Amygdala (tissue), 56 donors: Measurements from ENCODE around the gene RAPSN.

Experiments used
- DNase-seq, 56 donors: peaks; one replicate each; lab custom pipeline; 2025; lab: John Stamatoyannopoulos, UW

Gene RAPSN

GRCh38 chr11:47466701-47467250 is 17.8 kb upstream of the RAPSN start:
- DNase-seq: peak in 54 of 56 donors; percentile 20 to 88 (median 62)

GRCh38 chr11:47466201-47466600 is 17.3 kb upstream of the RAPSN start:
- DNase-seq: no peak

- no peak for DNase-seq
Observed at GRCh38 chr11:47464483-47464882, 15.5 kb upstream of the RAPSN start.

- no peak for DNase-seq
Observed at GRCh38 chr11:47461876-47462275, 12.9 kb upstream of the RAPSN start.

DNA sequence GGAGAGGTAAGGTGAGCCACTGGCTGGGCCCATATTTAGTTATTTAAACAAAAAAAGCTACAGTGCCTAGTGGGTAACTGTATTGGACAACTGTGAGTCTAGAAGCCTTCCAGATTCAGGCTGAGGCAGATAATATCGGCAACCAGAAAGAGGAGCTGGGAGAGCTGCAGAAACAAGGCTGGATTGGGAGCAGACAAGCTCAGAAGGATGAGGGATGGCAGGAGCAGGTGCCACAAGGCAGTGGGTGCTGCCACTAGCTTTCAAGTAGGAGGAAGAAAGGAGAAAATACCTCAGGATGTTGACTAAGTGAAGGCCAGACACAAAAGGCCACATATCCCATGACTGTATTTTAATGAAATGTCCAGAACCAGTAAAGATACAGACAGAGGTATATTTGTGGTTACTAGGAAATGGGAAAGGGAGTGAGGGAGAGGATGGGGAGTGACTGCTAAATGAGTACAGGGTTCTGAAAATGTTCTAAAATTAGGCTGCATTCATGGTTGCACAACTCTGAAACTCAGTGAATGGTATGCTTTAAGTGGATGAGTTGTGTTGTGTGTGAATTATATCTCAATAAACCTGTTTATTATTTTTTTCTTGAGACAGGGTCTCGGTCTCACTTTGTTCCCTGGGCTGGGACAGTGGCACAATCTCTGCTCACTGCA is 11.8 kb upstream of the RAPSN start:
- DNase-seq: peak in 1 of 56 donors; percentile 12

- DNase-seq: peak in 39 of 56 donors; percentile 7 to 78 (median 40)
Observed at GRCh38 chr11:47454258-47454671, 5.3 kb upstream of the RAPSN start.

GRCh38 chr11:47453365-47453764 is 4.4 kb upstream of the RAPSN start:
- no peak for DNase-seq

DNA sequence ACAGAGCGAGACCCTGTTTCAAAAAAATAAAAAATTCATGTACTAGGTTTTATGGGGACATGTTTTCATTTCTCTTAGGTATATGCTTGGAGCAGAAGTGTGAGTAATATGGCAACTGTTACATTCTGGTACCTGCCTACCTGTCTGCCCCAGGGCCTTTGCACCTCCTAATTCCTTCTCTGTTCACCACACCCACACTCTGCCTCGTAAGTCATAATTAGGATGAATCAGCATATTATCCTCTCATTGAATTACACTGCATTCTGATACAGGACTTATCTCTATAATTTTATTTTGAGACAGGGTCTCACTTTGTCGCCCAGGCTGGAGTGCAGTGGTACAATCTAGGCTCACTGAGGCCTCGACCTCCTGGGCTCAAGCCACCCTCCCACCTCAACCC is 3.1 kb upstream of the RAPSN start:
- DNase-seq: no peak

GRCh38 chr11:47451436-47451835 is 2.5 kb upstream of the RAPSN start:
- DNase-seq: no peak

DNA sequence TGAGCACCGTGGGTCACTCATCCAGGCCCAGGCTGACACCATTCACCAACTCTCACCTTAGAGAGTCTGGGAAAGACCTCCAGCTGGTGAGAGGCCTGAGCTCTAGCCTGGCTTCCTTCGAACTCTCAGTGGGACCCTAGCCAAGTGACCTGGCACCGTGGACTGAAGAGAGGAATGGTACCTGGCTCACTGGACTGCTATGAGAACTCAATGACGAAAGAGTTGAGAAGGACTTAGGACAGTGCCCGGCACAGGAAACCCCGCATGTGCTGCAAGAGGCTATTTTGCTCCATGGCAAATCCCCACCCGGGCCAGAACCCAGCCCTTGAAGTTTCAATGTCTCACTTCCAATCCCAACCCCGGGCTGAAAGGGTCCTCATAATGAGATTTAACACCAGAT is 605 bp upstream of the RAPSN start:
- DNase-seq: no peak

- DNase-seq: no peak
Observed at GRCh38 chr11:47447906-47448305, 1.0 kb downstream of the RAPSN start.

- no peak for DNase-seq
Observed at GRCh38 chr11:47446833-47447232, 2.1 kb downstream of the RAPSN start.

- DNase-seq: no peak
Observed at GRCh38 chr11:47445840-47446239, 3.1 kb downstream of the RAPSN start.

GRCh38 chr11:47443817-47444216 is 5.1 kb downstream of the RAPSN start:
- no peak for DNase-seq

DNA sequence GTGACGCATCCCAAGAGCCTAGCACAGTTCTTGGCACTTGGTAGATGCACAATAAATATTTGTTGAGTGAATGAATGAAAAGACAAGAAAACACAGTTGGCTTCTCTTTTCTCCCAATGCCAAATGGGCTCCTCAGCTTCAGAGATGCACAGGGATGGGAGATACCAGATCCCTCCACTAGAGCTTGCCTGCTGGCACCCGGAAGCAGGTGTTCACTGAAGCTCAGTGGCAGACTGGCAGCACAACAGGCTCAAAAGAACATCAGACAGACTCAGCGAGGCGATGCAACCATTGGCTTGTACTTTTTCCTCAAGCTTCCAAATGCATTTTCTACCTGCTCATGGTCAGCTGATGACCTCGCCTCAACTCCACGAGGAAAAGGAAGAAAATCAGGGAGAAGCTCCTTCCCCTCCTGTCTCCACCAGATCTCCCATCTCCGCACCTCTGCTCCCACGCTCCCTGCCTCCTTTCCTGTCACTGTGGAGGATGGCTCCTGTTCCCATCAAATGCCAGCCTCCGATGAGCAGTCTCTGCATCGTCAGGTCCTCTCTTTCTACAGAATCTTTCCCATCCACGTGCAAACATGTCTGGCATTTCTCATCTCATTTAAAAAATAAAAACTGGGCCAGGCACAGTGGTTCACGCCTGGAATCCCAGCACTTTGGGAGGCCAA is 5.8 kb downstream of the RAPSN start:
- DNase-seq: peak in 19 of 56 donors; percentile 4 to 54 (median 21)

GRCh38 chr11:47442514-47442913 is 6.4 kb downstream of the RAPSN start:
- peak in 29 of 56 donors; percentile 10 to 73 (median 31) for DNase-seq

- DNase-seq: no peak
Observed at GRCh38 chr11:47441421-47441820, 7.5 kb downstream of the RAPSN start.

DNA sequence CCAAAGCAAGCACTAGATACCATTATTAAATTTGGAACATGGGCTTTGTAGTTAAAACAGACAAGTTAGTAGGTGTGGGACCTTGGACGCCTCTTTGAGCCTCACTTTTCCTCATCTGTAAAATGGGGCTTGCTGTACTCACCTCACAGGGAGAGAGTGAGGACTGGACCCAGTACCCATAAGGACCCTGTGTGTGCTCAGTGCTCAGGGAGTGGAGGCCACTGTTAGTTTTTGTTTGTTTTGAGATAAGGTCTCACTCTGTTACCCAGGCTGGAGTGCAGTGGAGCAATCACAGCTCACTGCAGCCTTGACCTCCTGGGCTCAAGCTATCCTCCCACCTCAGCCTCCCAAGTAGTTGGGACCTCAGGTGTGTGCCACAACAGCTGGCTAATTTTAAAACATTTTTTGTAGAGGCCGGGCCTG is 8.9 kb downstream of the RAPSN start:
- no peak for DNase-seq

- no peak for DNase-seq
Observed at GRCh38 chr11:47438721-47439120, 10.2 kb downstream of the RAPSN start.

DNA sequence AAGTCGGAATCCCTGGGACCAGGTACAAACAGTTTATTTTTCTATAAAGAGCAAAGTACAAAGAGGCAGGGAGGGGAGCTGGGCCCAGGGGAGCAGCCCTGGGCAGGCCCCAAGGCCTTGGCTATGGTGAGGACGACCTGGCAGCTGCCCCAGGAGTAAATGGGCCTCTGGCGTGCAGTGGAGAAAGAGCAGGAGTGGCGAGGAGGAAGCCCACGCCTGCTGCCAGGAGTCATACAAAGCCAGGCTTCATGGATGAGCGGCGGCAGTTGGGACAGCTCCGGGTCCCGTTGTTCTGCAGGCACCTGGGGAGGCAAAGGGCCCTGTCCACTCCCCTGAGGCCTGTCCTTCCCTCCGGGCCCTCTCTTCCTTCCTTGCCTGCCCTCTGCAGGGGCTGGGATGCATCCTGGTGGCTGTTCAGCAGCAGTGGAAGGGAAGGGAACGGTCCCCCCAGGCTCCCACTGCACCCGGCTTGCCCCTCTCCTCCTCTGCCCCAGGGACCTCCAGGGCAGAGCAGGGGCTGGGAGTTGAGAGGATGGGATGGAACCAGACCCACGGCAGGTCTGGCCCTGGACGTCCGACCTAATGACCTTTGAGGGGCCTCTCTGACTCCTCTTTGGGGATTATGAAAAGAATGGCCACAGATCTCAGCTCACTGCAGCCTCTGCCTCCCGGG is 11.1 kb downstream of the RAPSN start:
- DNase-seq: peak in 19 of 56 donors; percentile 16 to 74 (median 32)

DNA sequence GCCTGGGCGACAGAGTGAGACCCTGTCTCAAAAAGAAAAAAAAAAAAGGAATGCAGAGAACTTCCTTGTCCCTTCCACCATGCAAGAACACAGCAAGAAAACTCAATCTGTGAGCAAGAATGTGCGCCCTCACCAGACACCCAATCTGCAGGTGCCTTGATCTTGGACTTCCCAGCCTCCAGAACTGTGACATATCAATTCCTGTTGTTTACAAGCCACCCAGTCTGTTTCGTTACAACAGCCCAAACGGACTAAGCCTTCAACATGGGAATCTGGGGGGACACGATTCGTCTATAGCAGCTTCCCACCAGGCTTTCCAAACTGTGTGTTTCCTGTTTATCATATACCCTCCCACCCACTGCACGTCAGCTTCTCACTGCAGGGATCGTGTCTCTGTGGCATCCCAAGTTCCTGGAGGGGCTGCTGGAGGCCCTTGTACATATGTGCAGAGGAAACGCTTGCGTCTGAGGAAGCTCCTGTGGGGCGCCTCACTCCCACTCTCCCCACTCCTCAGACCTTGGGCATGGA is 11.7 kb downstream of the RAPSN start:
- DNase-seq: no peak
